ENCODE results near the gene PIM3.
"Not testable (repeated sequence)": the region's sequence is repeated elsewhere in the genome, so short reads cannot be mapped to it uniquely, and the experiment has no call there.

Gene PIM3

DNA sequence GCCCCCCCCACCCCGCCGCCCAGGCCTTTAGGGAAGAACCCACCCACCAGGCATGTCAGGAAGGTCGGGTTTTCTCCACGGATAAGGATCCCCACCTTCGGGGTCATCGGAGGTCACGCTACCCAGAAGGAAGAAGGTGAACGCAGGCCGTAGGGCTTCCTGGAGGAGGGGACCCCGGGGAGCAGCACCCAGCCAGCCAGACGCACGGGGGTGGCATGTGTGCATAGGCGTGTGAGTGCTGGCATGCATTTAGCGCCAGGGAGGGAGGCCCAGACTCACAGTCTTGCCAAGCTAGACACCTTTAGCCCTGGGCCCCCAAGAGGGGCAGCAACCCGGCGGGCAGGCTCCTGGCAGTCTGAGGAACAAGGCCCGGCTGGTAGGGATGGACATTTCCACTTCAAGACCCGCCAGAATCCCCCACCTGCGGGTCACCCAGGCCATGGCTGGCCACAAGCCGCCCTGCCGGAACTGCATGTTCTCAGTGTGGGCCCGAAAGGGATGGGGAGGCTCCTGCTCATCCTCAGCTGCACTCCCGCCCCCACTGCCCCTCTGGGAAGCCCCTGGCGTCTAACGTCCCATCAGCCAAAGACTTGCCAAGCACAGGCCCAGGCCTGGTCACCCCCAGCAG lies 16.7 kb upstream of the PIM3 start:
- no peak for DNase-seq

DNA sequence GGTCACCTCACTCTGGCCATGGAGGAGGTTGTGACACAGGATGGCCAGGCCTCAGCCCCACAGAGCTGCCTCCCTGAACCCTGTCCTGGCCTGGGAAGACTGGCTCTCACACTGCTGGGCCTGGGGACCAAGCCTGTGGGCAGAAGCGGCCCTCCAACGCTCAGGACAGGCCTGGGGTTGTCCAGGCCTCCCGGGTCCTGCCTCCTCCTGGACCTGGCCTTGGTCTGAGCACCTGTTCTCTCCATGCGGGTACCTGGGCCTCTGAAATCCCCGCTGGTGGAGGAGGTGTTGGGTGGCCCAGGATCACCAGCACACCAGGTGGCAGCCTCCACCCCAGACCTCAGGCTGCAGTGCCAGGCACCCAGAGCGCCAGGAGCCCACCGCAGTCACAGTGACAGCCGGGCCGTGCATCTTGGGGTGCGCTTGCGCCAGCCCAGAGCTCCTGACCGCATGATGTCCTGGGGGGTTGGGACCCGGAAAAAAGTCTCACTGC lies 16.1 kb upstream of the PIM3 start:
- DNase-seq, result no peak

GRCh38 chr22:49945042-49945794 lies 15.4 kb upstream of the PIM3 start:
- not testable (repeated sequence) for DNase-seq

DNA sequence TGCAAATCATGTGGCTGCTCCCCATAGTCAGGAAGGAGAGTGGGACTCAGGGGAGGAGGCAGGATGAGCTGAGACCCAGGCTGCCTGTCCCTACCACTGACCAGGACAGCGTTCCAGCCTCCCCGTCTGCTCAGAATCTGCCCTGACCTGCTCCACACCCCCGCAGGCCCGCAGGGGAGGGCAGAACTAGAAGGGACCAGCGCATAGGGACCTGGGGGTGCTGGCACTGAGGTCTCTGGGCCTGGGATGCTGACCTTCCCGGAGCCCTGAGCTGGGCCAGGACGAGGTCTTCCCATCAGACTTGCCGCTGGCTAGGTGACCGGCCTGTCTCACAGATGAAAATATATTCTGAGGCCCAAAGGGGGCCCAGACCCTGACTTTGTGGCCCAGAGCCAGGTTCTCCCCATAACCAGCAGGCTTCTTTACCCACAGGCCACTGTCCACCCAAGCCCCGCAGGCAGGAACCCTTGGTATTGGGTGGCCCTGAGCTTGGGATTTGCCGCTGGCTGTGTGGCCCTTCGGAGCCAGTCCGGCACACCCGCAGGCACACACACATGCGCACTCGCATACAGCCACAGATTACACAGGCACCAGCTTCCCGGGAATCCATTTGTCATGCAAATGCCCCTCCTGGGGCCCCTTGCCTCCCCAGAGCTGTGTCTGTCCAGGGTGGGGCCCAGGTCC lies 13.8 kb upstream of the PIM3 start:
- no peak for DNase-seq

GRCh38 chr22:49947296-49947622 lies 13.3 kb upstream of the PIM3 start:
- DNase-seq, result no peak

- no peak for DNase-seq
Measured at GRCh38 chr22:49948116-49948957, 12.2 kb upstream of the PIM3 start.

DNA sequence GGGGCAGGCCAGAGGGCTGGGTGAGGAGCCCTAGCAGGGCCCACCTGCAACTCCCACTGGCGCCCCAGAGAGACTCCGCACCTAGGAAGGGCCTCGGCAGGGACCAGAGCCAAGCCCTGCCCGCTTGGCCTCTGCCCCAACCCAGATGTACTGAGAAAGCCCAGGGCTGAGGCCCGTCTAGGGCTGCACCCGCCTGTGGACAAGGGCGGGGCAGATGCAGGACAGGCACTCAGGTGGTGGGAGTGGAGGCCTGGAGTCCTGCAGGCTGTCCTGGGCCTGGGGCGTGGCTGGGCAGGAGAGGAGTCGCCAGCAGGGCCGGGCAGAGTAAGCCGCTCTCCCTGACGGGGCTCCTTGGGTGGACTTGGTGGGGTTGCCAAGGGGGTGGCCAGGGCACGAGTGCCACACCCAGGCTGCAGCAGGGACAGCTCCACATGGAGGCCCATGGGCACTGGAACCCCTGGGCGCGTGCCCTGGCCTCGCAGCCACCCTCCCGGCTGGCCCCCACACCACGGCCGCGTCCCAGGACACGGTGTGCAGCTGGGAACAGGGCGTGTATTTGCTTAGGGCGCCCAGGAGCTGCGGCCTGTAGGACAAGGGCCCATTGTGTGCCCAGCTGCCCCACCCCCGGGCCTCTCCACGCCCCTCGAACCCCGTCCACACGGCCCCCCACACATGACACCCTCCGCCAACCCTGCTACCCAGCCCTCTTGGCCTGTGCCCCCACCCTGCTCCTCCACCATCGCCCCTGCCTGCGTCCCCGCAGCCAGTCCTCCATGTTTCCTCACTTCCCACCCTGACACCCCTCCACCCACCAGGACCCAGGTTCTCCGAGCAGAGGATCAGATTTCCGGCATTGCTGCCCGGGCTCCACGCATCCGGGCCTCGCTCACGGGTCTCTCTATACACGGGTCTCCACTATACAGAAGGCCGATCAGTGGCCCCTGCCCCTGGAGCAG lies 11.3 kb upstream of the PIM3 start:
- DNase-seq, result no peak

DNA sequence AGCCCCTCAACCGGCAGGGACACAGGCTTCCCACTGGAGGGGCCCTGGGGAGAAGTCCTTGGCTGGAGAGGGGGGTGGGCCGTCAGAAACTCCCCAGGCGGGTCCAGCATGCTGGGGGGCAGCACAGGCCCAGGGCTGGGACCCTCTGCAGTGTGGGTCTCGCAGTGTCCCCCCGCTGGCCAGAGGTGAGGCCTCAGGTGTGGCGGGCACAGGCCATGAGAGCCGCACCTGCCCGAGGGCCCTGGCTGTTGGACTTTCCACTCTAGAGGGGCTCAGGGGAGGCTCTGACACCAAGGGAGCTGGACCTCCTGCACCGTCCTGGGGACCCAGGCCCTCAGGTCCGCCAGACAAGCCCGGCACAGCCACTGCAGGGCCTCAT lies 10.7 kb upstream of the PIM3 start:
- no peak for DNase-seq

GRCh38 chr22:49950396-49950994 lies 10.1 kb upstream of the PIM3 start:
- DNase-seq, result no peak

- no peak for DNase-seq
Measured at GRCh38 chr22:49951000-49951677, 9.4 kb upstream of the PIM3 start.

GRCh38 chr22:49951678-49951985 lies 8.9 kb upstream of the PIM3 start:
- no peak for DNase-seq

DNA sequence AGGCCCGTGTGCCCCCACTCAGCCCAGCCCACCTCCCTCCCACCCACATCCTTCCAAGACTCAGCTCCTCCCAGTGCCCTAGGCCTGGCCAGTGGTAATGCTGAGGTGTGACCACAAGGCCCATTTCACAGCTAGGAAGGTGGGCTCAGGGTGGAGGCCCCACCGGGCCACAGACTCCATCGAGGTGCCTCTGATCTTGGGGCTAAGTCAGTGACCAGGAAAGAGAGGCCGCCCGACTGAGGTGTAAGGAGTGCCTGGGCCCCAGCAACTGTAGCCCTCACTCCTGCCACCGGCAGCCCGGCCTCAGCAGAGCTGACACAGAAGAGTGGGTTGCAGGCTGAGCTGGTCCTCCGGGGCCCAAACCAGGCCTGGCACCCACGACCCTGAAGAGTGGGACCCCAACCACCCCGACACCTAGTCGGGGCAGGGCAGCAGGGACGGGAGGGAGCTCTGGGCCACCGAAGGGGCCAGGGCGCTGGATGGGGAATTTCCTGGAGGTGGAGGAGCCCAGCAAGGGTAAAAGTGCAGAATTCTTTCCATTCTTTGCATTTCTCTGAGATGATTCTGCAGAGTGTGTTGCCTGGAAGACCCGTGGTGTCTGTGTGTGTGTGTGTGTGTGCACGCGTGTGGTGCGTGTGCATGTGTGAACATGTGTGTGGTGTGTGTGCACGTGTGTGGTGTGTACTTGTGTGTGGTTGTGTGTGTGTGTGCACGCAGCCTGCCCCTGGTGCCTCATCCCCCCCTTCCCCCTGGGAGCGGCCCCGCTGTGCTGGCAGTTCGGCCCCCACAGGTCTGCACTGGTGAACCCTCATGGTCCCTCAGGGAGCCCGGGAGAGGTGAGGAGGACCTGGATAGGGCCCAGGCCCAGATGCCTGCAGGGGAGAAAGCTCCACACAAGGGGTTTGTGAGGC lies 8.3 kb upstream of the PIM3 start:
- no peak for DNase-seq

GRCh38 chr22:49953027-49953679 lies 7.4 kb upstream of the PIM3 start:
- no peak for DNase-seq

DNA sequence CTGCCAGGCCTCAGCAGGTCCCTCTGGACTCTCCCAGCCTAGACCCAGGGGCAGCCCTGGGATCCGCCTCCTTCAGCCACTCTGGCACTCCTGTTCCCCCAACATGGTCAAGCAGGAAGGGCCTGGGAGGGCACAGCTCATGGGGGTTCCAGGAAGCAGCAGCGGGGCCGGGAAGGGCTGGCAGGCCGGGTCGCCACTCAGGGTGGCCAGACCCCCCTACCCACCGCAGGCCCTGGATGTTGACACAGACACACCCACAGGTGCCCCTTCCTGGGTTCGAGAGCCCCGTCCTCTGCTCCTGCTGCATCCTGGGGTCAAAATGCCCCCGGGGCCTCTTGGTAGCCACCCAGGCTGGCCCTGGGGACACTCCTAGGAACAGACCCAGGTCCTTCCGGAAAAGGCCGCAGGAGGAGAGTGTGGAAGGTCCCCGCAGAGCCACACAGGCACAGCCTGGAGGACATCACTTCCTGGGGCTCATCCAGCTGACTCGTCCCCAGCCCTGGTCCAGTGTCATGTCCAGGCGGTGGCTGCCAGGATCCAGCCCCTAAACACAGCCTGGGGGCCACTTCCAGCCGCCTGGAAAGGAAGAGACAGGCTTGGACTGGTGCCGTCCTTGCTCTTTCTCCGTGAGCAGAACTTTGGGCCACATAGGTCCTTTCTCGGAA lies 6.8 kb upstream of the PIM3 start:
- no peak for DNase-seq

DNA sequence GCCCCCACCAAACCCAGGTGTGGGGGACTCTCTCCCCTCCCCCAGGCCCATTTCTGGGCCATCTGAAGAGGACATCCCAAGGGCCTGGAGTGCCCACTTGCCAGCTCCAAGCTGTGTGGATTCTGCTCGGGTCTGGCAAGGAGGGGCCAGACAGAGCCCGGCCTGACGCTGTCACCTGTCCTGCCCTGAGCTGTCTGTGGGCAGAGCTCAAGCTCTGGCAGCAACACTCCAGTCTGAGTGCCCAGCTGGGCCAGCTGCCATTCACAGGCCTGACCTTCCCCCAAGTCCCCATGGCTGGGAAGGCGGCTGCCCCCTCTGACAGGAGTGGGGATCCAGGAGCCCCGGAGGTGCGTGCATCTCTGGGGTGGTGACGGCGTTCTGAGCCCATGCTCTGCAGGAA lies 6.2 kb upstream of the PIM3 start:
- peak in 2 of 14 donors; percentile 24 to 64 for DNase-seq

DNA sequence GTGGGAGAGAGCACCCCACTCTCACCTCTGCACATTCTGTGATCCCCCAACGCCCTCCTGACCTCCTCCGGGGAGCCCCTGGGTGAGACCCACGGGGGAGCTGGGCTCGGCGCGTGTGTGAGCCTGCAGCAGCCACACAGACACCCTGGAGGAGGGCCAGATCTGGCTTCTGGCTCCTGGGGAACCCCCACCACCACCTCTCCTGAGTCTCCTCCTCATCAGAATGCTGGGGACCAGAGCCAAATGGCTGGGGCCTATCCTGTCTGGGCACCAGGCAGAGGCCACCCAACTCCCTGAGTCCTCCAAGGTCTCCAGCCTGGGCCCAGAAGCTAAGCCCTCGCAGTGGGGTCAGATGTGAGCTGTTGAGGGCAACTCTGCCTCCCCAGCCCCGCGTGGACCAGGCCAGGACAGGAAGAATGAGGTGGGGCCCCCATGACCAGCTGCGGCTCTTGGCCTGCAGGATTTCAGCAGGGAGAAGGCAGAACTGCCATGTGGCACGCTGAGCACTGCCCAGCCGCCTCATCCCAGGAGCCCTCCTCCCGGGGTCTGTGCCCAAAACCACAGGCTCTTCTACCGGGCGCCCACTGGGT lies 5.5 kb upstream of the PIM3 start:
- no peak for DNase-seq

- DNase-seq, result no peak
Measured at GRCh38 chr22:49955581-49956417, 4.8 kb upstream of the PIM3 start.
